GM15510 (cell line): ENCODE measurements around the gene TMEM190.

ENCODE experiments used
- POLR2A ChIP-seq: IDR thresholded peaks from 3 replicates; pipeline ENCODE4 v1.6.1; 2011; ENCODE audit warnings: borderline replicate concordance; ENCODE audit not compliant: insufficient read length; ENCODE audit errors: extremely low read depth

Gene TMEM190

DNA sequence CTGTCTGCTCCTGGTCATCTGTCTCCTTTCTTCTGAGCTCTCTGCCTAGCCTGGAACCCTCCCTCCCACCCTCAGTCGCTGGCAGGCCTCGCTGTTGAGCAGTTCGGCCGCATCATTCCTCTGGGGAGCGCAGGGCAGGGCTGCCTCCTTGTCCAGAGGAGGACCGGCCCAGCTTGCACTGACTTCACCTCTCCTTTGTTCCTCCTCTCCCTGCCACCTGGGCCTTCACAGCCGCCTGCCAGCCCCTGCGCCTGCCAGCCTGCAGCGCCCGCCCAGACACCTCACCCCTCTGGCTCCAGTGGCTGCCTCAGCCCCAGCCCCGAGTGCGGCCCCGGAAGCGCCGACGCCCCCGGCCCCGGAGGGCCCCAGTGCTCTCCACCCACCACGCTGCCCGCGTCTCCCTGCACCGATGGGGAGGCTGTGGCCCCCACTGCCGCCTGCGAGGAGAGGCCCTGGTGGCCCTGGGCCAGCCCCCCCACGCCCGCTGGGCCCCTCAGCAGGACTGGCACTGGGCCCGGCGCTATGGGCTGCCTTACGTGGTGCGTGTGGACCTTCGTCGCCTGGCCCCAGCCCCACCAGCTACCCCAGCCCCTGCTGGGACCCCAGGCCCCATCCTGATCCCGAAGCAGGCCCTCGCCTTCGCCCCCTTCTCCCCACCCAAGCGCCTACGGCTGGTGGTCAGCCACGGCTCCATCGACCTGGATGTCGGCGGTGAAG is 29.7 kb upstream of the TMEM190 start:
- no peak for TF ChIP-seq POLR2A

- no peak for TF ChIP-seq POLR2A
Observed at GRCh38 chr19:55347442-55348009, 29.1 kb upstream of the TMEM190 start.

- TF ChIP-seq POLR2A: no peak
Observed at GRCh38 chr19:55348317-55349034, 28.1 kb upstream of the TMEM190 start.

DNA sequence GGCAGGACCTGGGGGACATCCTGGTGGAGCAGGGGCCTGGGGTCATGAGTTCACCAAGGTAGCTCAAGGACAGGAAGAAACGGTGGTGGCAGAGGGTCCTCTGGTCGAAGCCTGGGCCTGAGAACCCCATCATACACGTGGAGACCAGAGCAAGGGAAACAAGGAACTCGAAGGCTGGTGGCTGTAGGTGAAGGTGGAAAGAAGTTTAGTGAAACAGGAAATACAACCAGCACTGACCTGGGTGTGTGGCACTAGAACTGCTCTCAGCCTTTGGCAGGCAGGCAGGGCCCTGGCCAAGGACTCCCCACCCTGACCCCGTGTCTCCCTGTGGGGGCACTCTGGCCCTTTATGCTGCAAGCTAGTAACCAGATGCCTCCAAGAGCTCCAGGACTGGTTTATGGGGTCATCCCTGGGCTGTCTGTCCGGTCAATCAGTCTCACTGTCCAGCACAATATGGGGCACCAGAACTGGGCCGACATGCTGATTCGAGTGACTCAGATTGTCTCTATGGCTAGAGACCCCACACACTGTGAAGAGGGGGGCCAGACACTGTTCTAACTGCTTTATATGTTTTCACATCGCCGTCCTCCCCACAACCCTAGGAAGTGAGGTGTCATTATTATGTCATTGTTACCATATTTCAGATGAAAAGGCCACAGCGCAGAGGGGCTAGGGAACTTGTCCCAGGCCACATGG is 25.9 kb upstream of the TMEM190 start:
- no peak for TF ChIP-seq POLR2A

DNA sequence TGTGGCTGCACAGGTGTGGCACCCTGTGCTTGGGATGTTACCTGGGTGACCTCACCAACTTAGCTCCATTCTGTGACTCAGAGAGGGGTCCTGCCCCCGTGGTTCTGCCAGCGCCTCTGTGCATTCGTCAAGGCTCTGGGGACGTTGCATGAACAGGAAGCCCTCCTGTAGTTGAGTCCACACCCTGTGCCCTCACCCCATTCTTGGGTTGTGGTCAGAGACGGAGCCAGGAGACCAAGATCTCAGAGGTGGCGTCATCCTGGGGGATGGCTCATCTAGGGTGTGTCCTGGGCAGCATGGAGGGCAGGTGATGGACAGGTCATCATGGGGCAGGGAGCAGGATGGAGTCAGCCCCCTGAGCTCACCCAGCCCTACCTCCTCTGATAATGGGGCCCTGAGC is 24.6 kb upstream of the TMEM190 start:
- no peak for TF ChIP-seq POLR2A

DNA sequence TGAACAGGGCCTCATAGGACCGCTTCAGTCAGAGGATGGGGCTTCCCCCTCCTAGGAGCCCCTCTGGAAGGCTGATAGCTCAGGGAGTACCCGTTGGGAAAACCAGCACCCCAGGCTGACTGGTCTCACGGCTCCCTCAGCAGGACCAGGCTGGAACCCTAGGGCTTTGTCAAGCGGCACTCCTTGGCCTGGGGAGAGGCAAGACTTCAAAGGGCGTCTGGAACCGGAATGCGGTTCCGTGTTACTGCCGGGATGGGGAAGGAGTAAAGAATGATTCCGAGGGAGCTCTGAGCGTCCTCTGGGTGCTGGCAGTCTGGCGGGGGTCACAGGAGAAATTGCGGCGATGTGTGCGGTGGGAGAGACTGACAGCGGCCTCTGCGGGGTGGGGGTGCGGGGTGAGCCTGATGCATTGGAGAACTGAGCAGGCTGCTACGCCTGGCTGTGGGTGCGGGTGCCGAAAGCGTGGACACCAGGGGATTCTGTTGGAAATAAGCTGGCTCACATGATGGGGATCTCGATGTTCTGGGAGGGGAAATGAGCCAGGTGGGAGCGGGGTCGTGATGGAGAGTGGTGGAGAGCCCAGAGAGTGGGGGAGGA is 24.0 kb upstream of the TMEM190 start:
- TF ChIP-seq POLR2A: no peak

- TF ChIP-seq POLR2A: no peak
Observed at GRCh38 chr19:55353356-55353802, 23.2 kb upstream of the TMEM190 start.

DNA sequence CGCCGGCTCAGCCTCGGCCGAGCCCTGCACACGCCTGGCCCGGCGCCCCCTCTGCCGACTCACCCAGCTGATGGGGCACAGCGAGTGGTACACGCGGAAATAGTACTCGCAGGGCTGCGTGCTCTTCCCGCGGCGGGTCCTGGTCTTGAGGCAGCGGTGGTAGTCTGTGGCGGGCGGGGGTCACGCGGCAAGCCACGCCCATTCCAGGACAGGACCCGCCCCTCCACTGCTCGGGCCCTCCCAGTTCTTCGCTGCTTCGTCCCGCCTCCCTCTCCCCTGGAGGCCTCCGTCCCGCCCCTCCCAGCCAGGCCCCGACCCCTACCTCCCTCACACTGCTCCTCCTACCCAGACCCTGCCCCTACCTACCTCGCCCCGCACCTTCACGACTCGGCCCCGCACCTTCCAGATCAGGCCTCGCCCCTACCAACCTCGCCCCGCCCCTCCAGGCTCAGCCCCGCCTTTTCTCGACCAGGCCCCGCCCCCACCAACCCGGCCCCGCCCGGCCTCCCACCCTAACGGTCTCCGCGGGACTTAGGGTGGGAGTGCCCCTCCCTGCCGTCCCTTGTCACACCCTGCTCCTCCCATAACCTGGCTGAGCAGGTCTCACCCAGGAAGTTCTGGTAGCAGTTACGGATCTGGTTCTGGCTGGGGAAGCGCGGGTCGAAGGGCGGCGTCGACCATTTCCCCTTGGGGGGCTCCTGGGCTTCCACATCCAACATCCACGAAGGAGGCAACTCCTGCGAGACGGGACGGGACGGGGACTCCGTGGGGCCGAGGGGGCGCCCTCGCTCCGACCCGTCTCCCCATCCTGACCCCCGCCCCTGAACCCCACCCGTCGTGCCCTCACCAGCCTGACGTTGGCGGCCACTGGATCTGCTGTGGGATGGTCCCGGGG is 22.6 kb upstream of the TMEM190 start:
- no peak for TF ChIP-seq POLR2A

- TF ChIP-seq POLR2A: no peak
Observed at GRCh38 chr19:55354698-55355212, 21.9 kb upstream of the TMEM190 start, which contains the start of gene COX6B2. Gene COX6B2 (minus strand): TSS chr19:55354719. CDS start chr19:55354521, 198 bp downstream.

DNA sequence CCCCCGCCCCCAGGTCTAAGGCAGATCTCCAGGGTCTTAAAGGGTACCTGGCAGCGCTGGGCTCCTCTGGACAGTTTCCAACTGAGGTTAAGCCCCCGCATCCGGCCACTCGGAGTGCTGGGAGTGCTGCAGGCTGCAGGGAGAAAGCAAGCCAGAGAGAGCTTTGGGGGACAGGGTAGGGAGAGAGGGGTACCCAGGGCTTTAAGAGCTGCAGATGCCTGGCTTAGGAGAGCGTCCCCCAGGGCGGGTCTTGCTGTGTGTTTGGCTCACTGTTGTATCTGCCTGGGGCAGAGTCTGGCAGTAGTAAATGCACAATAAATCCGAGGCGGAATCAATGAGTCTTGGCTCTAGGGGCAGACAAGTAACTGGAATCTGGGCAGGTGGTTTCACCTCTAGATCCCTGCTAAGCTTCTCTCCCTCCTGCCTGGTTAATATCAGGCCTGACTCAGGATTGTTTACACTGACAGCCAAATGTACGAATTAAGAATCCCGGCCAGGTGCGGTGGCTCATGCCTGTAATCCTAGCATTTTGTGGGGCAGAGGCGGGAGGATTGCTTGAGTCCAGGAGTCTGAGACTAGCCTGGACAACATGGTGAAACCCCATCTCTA is 21.3 kb upstream of the TMEM190 start:
- no peak for TF ChIP-seq POLR2A

- no peak for TF ChIP-seq POLR2A
Observed at GRCh38 chr19:55358493-55358892, 18.1 kb upstream of the TMEM190 start.

DNA sequence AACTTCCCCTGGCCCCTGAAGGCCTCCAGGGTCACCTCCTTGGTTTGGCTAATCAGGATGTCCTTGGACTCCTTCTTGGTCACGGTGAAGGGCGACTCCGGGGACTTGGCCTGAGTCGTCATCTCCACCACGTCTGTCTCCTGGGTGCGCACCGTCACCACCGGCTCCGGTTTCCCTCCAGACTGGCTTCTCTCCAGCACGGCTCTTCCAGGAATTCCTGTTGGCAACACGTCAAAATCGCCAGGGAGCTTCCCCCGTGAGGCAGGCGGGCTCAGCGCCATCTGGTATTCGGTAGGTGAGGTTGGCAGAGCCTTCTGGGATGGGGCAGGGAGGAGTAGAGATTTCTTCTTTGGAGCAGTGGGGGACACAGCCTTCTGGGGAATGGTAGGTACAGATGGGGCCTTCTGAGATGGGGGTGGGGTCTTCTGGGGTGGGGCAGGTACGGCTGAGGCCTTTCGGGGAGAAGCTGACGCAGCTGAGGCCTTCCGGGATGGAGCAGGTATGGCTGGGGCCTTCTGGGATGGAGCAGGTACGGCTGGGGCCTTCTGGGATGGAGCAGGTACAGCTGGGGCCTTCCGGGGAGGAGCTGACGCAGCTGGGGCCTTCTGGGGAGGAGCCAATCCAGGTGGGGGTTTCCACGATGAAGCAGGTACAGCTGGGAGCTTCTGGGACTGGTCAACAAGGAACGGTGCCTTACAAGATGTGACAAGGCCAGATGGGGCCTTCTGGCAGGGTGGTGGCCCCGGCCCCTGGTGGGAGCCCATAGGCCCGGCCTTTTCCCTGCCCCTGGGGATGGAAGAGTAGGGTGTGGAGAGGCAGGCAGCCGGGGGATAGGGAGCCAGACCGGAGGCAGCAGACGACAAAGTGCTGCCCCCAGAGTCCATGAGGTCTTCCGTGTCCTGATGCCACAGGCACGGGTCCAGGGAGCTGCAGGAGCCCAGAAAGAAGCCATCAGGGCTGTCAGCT is 17.4 kb upstream of the TMEM190 start:
- TF ChIP-seq POLR2A: no peak

DNA sequence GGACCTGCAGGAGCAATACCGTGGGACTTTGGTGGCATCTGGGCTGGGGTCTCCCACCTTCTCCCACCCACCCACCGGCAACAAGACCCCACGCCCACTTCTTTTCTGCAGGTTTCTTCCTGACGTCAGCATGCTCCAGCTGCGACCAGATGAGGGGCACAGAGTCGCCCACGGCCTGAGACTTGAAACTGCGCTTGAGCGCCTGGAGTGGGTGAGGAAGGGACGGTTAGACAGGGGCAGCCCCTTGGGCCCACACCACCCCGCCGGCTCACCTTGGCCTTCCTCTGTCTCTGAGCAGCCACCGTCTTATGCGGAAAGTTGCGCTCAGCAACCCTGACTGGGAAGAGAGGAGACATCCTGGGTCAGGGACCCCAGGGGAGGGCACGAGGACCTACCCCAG is 15.7 kb upstream of the TMEM190 start:
- no peak for TF ChIP-seq POLR2A
